Keratinocyte (primary cell): ENCODE results near the gene C2CD5. TPM values are rescaled to one million over a fixed set of nuclear protein-coding genes. Genes with fewer than 3 reads are reported as not detected.

Experiments
- DNase-seq: peaks from one replicate; pipeline ENCODE4 v3.0.0-alpha.2; 2011; ENCODE audit warnings: low read depth, missing footprints, low spot score
- FAIRE-seq: peaks from 2 replicates; lab custom pipeline; 2011; peaks lifted over from hg19 to GRCh38; lab: Jason Lieb, UNC
- H2AFZ ChIP-seq: 2 replicates; pipeline ENCODE4 v1.6.0; 2012; ENCODE audit warnings: low read length, control low read depth, inconsistent platforms; ENCODE audit not compliant: control insufficient read depth
- H3K27ac ChIP-seq: 2 replicates; pipeline ENCODE4 v1.5.1; 2011; ENCODE audit warnings: low read length; ENCODE audit not compliant: control insufficient read depth, insufficient read depth
- H3K27me3 ChIP-seq: 3 replicates; pipeline ENCODE4 v1.6.0; 2011; ENCODE audit warnings: low read length; ENCODE audit not compliant: control insufficient read depth, insufficient read depth; ENCODE audit errors: extremely low read depth
- H3K36me3 ChIP-seq, 2 experiments: 2 replicates in 1 of 2; 3 replicates in 1 of 2; pipeline ENCODE4 v1.5.1; 2011; ENCODE audit warnings: low read length in 2 of 2, mild to moderate bottlenecking in 1 of 2; ENCODE audit not compliant: control insufficient read depth in 2 of 2, insufficient read depth in 2 of 2; ENCODE audit errors: extremely low read depth in 1 of 2
- H3K4me1 ChIP-seq: 3 replicates; pipeline ENCODE4 v1.5.1; 2011; ENCODE audit warnings: low read length; ENCODE audit not compliant: control insufficient read depth, insufficient read depth; ENCODE audit errors: extremely low read depth
- H3K4me2 ChIP-seq: 3 replicates; pipeline ENCODE4 v1.6.0; 2011; ENCODE audit warnings: low read depth, low read length; ENCODE audit not compliant: control insufficient read depth, insufficient read depth; ENCODE audit errors: extremely low read depth
- H3K4me3 ChIP-seq, 3 experiments: fragments of 200-600 bp in 1 of 3; sonication (generic) in 1 of 3; 2 replicates in 2 of 3; 3 replicates in 1 of 3; pipeline ENCODE4 v1.5.1; 2011 to 2016; ENCODE audit warnings: low read length in 3 of 3, mild to moderate bottlenecking in 3 of 3, control low read depth in 2 of 3, inconsistent platforms in 1 of 3, low read depth in 1 of 3, mixed read lengths in 1 of 3, mixed run types in 1 of 3, moderate library complexity in 1 of 3; ENCODE audit not compliant: control insufficient read depth in 2 of 3, insufficient read depth in 2 of 3; ENCODE audit errors: extremely low read depth in 1 of 3
- H3K79me2 ChIP-seq: 2 replicates; pipeline ENCODE4 v1.6.0; 2012; ENCODE audit warnings: low read length; ENCODE audit not compliant: control insufficient read depth, insufficient read depth
- H3K9ac ChIP-seq: 3 replicates; pipeline ENCODE4 v1.6.0; 2011; ENCODE audit warnings: low read length; ENCODE audit not compliant: control insufficient read depth, insufficient read depth; ENCODE audit errors: extremely low read depth
- H3K9me1 ChIP-seq: 3 replicates; pipeline ENCODE4 v1.6.0; 2011; ENCODE audit warnings: low read length; ENCODE audit not compliant: control insufficient read depth, insufficient read depth; ENCODE audit errors: extremely low read depth
- H3K9me3 ChIP-seq: 2 replicates; pipeline ENCODE4 v1.5.1; 2012; ENCODE audit warnings: low read depth, low read length; ENCODE audit not compliant: control insufficient read depth
- H4K20me1 ChIP-seq: 3 replicates; pipeline ENCODE4 v1.6.0; 2011; ENCODE audit warnings: low read length; ENCODE audit not compliant: control insufficient read depth, insufficient read depth; ENCODE audit errors: extremely low read depth
- CTCF ChIP-seq, 3 experiments: IDR thresholded peaks in 1 of 3; conservative IDR thresholded peaks in 1 of 3; optimal IDR thresholded peaks in 1 of 3; 2 replicates in 2 of 3; 3 replicates in 1 of 3; pipeline versions ENCODE3 to v1.5.1; 2011; ENCODE audit warnings: low read length in 3 of 3, mild to moderate bottlenecking in 3 of 3, moderate library complexity in 2 of 3, control low read depth in 1 of 3, inconsistent platforms in 1 of 3; ENCODE audit not compliant: insufficient read depth in 2 of 3; ENCODE audit errors: extremely low read depth in 1 of 3
- EZH2 ChIP-seq: IDR thresholded peaks from one replicate; pipeline ENCODE4 v1.6.1; 2012; ENCODE audit warnings: inconsistent platforms, mild to moderate bottlenecking, low read length, moderate library complexity
- dilution Hi-C: fragments of 300-500 bp; cut with MboI; formaldehyde crosslinking; loops from one replicate; pipeline ENCODE4 v1.7.0; 2020; ENCODE audit warnings: low sequenced_read_pairs; ENCODE audit not compliant: extremely low pct_ligation_motif_present
- polyA plus RNA-seq, 5 experiments: library from polyadenylated mRNA; depleted of rRNA in 3 of 5; stranded (reverse) in 3 of 5; stranded (forward) in 1 of 5; unstranded in 1 of 5; fragments of >200 nt; gene quantifications; 1 replicate in 1 of 5; 2 replicates in 3 of 5; 3 replicates in 1 of 5; pipeline versions ENCODE4 v1.2.1 to v1.2.3, GENCODE V29; 2011 to 2012; ENCODE audit warnings: missing spikeins in 2 of 5, low read depth in 1 of 5, low replicate concordance in 1 of 5

The C2CD5 gene
- polyA plus RNA-seq, 1 donor (not counting 4 experiments of a cell fraction or from before 2014, with no cell fraction given), result 17.7 TPM

- Histone ChIP-seq H3K4me3 (no peak overlapping the region), H3K4me2 (no peak overlapping the region), H3K9ac (no peak overlapping the region), H3K79me2 (no peaks in the 10 kb centered on the region), H3K27ac (no peak overlapping the region), H3K4me1 (no peaks in the 10 kb centered on the region), H3K9me1 (no peaks in the 10 kb centered on the region), H3K9me3 (no peaks in the 10 kb centered on the region), H4K20me1 (no peaks in the 10 kb centered on the region), H2AFZ (no peak overlapping the region), H3K27me3 (no peaks in the 10 kb centered on the region), H3K36me3 (no peaks in the 10 kb centered on the region)
- dilution Hi-C loops, result loop anchor here (25.0 kb wide), 1 partner anchor 161 kb away; the partner anchor contains the start of gene ETNK1
- no peak for DNase-seq
- no peak for FAIRE-seq
- TF ChIP-seq CTCF (optimal IDR thresholded peaks at IDR 0.05 in 1 of 3, IDR thresholded peaks at IDR 0.05 in 1 of 3, conservative IDR thresholded peaks at IDR 0.05 in 1 of 3; ENCODE audit: extremely low read depth in 1 of 3, insufficient read depth in 2 of 3, low read length in 3 of 3) (no peak), EZH2 (no peak)
Observed at GRCh38 chr12:22476133-22476532, 68.2 kb downstream of the C2CD5 start.

- H3K27me3 ChIP-seq, result no peaks in the 10 kb centered on the region
- H3K4me1 ChIP-seq, result no peaks in the 10 kb centered on the region
- H3K9me1 ChIP-seq, result no peaks in the 10 kb centered on the region
- TF ChIP-seq CTCF (optimal IDR thresholded peaks at IDR 0.05 in 1 of 3, IDR thresholded peaks at IDR 0.05 in 1 of 3, conservative IDR thresholded peaks at IDR 0.05 in 1 of 3; ENCODE audit: extremely low read depth in 1 of 3, insufficient read depth in 2 of 3, low read length in 3 of 3) (no peak), EZH2 (no peak)
- FAIRE-seq (no peak), DNase-seq (no peak)
- no peak overlapping the region for H2AFZ ChIP-seq
- H3K79me2 ChIP-seq, result no peaks in the 10 kb centered on the region
- no peaks in the 10 kb centered on the region for H3K9me3 ChIP-seq
- H3K27ac ChIP-seq, result no peak overlapping the region
- H3K9ac ChIP-seq, result no peak overlapping the region
- no peaks in the 10 kb centered on the region for H4K20me1 ChIP-seq
- H3K4me3 ChIP-seq, result no peak overlapping the region
- H3K36me3 ChIP-seq, result no peaks in the 10 kb centered on the region
- no peak overlapping the region for H3K4me2 ChIP-seq
- dilution Hi-C loops, result loop anchor here (25.0 kb wide), 1 partner anchor 162 kb away; the partner anchor contains the start of gene ETNK1
Observed at GRCh38 chr12:22474970-22475720, 69.2 kb downstream of the C2CD5 start.
